Erythroblast (primary cell): Measurements from ENCODE around the gene VASN.

ENCODE experiments used
- GATA1 ChIP-seq: IDR thresholded peaks from 2 replicates; pipeline ENCODE4 v1.6.1; 2011; ENCODE audit warnings: low read depth, mild to moderate bottlenecking, control low read depth, low read length, moderate library complexity
- POLR2A ChIP-seq: IDR thresholded peaks from 2 replicates; pipeline ENCODE4 v1.6.1; 2011; ENCODE audit warnings: mild to moderate bottlenecking, low read length

- TF ChIP-seq GATA1 (no peak), POLR2A (no peak)
Observed at GRCh38 chr16:4431023-4431422, 59.4 kb downstream of the VASN start.
